Measurements from ENCODE around the gene CR1. TPM values are rescaled to one million over a fixed set of nuclear protein-coding genes. Genes with fewer than 3 reads are reported as not detected.

Gene CR1
- total RNA-seq, 1 experiment from 2014 or later = 0.07 TPM

DNA sequence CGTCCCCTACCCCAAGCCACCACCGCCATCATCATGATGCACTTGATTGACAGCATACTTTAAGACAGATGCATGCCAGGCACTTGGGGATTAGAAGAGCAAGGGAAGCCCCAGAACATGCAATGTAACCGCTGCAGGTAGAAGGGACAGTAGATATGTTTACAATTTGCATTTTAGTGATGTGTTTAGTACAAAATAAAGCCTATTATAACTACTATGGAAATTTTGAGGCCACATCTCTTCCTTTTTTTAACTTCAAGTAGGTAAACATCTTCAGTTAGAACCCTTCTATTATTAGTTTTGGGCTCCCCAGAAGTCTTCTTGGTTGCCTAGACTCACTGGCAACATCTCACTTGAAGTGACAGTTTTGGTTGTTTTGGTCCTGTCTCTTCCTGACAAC, 174.2 kb downstream of the CR1 start:
- Histone ChIP-seq H3K4me2 (ENCODE audit: low read length) (no peak overlapping the region), H3K27me3 (ENCODE audit: insufficient read depth, low read length) (no peaks in the 10 kb centered on the region), H3K4me3 (replicated peaks in 1 of 2; ENCODE audit: low read depth in 1 of 2, low read length in 2 of 2) (no peak overlapping the region), H3K4me1 (ENCODE audit: control insufficient read depth in 1 of 2, insufficient read depth in 2 of 2, low read length in 2 of 2) (no peaks in the 10 kb centered on the region), H3K9me2 (ENCODE audit: insufficient read depth) (no peaks in the 10 kb centered on the region), H2AFZ (ENCODE audit: low read depth, low read length, poor library complexity, severe bottlenecking) (no peak overlapping the region), H3K36me3 (ENCODE audit: control insufficient read depth in 1 of 2, insufficient read depth in 2 of 2, low read length in 2 of 2) (no peaks in the 10 kb centered on the region), H3K9ac (ENCODE audit: low read length) (no peak overlapping the region), H4K20me1 (ENCODE audit: insufficient read depth) (no peaks in the 10 kb centered on the region), H3K27ac (ENCODE audit: low read depth, low read length) (no peak overlapping the region), H3K79me2 (ENCODE audit: insufficient read depth, low read length) (no peaks in the 10 kb centered on the region), H3K9me3 (ENCODE audit: control insufficient read depth in 1 of 2, insufficient read depth in 1 of 2, low read depth in 1 of 2, low read length in 2 of 2) (no peaks in the 10 kb centered on the region)
- ChIA-PET POLR2A (no interaction called here), RAD21 (ENCODE audit: low non-redundant PET in 1 of 2, low total read pairs in 2 of 2, uncharacterized antibody in 2 of 2, unreplicated experiment in 2 of 2) (no interaction called here), CTCF (no interaction called here)
- intact Hi-C loops (cut with micrococcal nuclease) = loop anchor here (10.0 kb wide), 1 partner anchor 585 kb away; the partner anchor contains the start of gene C4BPB
- TF ChIP-seq EZH2 (IDR thresholded peaks at IDR 0.05) (no peak), SRF (IDR thresholded peaks at IDR 0.05; ENCODE audit: low read depth) (no peak), RAD21 (IDR thresholded peaks at IDR 0.05; ENCODE audit: low read depth) (no peak), ZNF274 (IDR thresholded peaks at IDR 0.05; ENCODE audit: low read depth, low read length) (no peak), FOSL1 (IDR thresholded peaks at IDR 0.05; ENCODE audit: low read depth) (no peak), JUND (IDR thresholded peaks at IDR 0.05) (no peak), CBX3 (IDR thresholded peaks at IDR 0.05; ENCODE audit: low read depth) (no peak), EGR1 (IDR thresholded peaks at IDR 0.05; ENCODE audit: low read depth) (no peak), SIN3A (IDR thresholded peaks at IDR 0.05; ENCODE audit: low read depth) (no peak), POLR2A (IDR thresholded peaks at IDR 0.05; ENCODE audit: borderline replicate concordance, extremely low read depth, insufficient read depth, insufficient read length) (no peak), ZFX (IDR thresholded peaks at IDR 0.05) (no peak), SP1 (IDR thresholded peaks at IDR 0.05; ENCODE audit: low read depth) (no peak), CEBPB (IDR thresholded peaks at IDR 0.05; ENCODE audit: low read depth) (no peak)
- TF ChIP-seq, protein P1, sequence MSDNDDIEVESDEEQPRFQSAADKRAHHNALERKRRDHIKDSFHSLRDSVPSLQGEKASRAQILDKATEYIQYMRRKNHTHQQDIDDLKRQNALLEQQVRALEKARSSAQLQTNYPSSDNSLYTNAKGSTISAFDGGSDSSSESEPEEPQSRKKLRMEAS (IDR thresholded peaks at IDR 0.05) = no peak
- TF ChIP-seq, protein P2, sequence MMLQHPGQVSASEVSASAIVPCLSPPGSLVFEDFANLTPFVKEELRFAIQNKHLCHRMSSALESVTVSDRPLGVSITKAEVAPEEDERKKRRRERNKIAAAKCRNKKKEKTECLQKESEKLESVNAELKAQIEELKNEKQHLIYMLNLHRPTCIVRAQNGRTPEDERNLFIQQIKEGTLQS (IDR thresholded peaks at IDR 0.05) = no peak
- TF ChIP-seq, protein P3, sequence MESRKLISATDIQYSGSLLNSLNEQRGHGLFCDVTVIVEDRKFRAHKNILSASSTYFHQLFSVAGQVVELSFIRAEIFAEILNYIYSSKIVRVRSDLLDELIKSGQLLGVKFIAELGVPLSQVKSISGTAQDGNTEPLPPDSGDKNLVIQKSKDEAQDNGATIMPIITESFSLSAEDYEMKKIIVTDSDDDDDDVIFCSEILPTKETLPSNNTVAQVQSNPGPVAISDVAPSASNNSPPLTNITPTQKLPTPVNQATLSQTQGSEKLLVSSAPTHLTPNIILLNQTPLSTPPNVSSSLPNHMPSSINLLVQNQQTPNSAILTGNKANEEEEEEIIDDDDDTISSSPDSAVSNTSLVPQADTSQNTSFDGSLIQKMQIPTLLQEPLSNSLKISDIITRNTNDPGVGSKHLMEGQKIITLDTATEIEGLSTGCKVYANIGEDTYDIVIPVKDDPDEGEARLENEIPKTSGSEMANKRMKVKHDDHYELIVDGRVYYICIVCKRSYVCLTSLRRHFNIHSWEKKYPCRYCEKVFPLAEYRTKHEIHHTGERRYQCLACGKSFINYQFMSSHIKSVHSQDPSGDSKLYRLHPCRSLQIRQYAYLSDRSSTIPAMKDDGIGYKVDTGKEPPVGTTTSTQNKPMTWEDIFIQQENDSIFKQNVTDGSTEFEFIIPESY (IDR thresholded peaks at IDR 0.05; ENCODE audit: extremely low read depth, insufficient replicate concordance, low read length) = no peak
- ATAC-seq (no peak), DNase-seq (ENCODE audit: low read depth, low spot score) (no peak)
- BruUV-seq (replicated peaks) = no TSS peak

Data from HCT116 (cell line).